Liver (tissue), 3 donors: ENCODE data around the gene CUBN.

ENCODE experiments used
- FOXA1 ChIP-seq: IDR thresholded peaks from 2 replicates; pipeline ENCODE4 v1.6.1; 2016; ENCODE audit warnings: antibody characterized with exemption
- GABPA ChIP-seq, 2 donors: IDR thresholded peaks in 1 of 2; conservative IDR thresholded peaks in 1 of 2; 2 replicates each; pipeline ENCODE4 v1.6.1; 2016; ENCODE audit warnings: antibody characterized with exemption in 2 of 2, mild to moderate bottlenecking in 1 of 2, moderate library complexity in 1 of 2
- JUND ChIP-seq, 2 donors: IDR thresholded peaks; 2 replicates each; pipeline ENCODE4 v1.6.1; 2016; ENCODE audit warnings: antibody characterized with exemption in 2 of 2
- MAX ChIP-seq: IDR thresholded peaks from 2 replicates; pipeline ENCODE4 v1.6.1; 2016; ENCODE audit warnings: antibody characterized with exemption
- RXRA ChIP-seq, 2 donors: IDR thresholded peaks; 2 replicates each; pipeline ENCODE4 v1.6.1; 2017 to 2018; ENCODE audit warnings: antibody characterized with exemption in 2 of 2, mild to moderate bottlenecking in 1 of 2
- TAF1 ChIP-seq: conservative IDR thresholded peaks from 2 replicates; pipeline ENCODE4 v1.6.1; 2016; ENCODE audit warnings: antibody characterized with exemption, mild to moderate bottlenecking
- YY1 ChIP-seq: IDR thresholded peaks from 2 replicates; pipeline ENCODE4 v1.6.1; 2016; ENCODE audit warnings: antibody characterized with exemption, mild to moderate bottlenecking
- TF ChIP-seq, protein P1 (sequence below): fragments of 150-350 bp; IDR thresholded peaks from 2 replicates; pipeline ENCODE4 v1.5.1; 2017; ENCODE audit warnings: improper control_type of control experiment, low read depth, low read length; ENCODE audit not compliant: missing input control
- TF ChIP-seq, protein P2 (sequence below): IDR thresholded peaks from 2 replicates; pipeline ENCODE4 v1.6.1; 2016; ENCODE audit warnings: antibody characterized with exemption, mild to moderate bottlenecking
- TF ChIP-seq, protein P3 (sequence below): IDR thresholded peaks from 2 replicates; pipeline ENCODE4 v1.6.1; 2016; ENCODE audit warnings: antibody characterized with exemption
- donor health status: healthy.
- donor health status: healthy.

DNA sequence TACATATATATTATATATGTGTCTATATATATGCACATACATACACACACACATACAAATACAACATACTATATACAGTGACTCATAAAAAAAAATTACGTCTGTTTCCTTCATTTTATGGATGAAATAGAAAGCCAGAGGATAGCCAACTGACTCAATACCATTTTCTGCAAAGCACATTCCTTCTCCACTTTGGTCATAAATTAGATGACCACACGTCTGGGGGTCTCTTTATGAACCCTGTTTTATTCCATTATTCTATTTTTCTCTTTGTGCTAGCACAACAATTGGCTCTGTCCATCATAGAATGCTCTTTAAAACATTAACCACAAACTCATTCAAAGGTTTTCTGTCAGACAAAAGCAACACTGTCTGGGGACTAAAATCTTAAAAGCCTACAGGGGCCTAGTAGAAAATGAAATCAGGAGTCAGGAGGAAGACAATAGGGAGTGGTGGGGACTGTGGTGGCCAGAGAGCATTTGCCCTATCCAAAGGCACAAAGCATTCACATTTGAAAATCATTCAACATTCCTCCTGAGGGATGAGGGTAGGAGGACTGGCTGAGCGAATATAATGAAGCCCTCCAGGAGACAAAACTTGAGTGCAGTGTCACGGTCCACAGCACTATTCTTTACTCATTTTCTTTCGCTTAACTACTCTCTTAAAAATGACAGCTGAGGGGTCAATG, 4.3 kb downstream of the CUBN start:
- no peak for TF ChIP-seq YY1
- TF ChIP-seq, protein P1, sequence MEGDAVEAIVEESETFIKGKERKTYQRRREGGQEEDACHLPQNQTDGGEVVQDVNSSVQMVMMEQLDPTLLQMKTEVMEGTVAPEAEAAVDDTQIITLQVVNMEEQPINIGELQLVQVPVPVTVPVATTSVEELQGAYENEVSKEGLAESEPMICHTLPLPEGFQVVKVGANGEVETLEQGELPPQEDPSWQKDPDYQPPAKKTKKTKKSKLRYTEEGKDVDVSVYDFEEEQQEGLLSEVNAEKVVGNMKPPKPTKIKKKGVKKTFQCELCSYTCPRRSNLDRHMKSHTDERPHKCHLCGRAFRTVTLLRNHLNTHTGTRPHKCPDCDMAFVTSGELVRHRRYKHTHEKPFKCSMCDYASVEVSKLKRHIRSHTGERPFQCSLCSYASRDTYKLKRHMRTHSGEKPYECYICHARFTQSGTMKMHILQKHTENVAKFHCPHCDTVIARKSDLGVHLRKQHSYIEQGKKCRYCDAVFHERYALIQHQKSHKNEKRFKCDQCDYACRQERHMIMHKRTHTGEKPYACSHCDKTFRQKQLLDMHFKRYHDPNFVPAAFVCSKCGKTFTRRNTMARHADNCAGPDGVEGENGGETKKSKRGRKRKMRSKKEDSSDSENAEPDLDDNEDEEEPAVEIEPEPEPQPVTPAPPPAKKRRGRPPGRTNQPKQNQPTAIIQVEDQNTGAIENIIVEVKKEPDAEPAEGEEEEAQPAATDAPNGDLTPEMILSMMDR: no peak
- TF ChIP-seq TAF1: no peak
- TF ChIP-seq, protein P2, sequence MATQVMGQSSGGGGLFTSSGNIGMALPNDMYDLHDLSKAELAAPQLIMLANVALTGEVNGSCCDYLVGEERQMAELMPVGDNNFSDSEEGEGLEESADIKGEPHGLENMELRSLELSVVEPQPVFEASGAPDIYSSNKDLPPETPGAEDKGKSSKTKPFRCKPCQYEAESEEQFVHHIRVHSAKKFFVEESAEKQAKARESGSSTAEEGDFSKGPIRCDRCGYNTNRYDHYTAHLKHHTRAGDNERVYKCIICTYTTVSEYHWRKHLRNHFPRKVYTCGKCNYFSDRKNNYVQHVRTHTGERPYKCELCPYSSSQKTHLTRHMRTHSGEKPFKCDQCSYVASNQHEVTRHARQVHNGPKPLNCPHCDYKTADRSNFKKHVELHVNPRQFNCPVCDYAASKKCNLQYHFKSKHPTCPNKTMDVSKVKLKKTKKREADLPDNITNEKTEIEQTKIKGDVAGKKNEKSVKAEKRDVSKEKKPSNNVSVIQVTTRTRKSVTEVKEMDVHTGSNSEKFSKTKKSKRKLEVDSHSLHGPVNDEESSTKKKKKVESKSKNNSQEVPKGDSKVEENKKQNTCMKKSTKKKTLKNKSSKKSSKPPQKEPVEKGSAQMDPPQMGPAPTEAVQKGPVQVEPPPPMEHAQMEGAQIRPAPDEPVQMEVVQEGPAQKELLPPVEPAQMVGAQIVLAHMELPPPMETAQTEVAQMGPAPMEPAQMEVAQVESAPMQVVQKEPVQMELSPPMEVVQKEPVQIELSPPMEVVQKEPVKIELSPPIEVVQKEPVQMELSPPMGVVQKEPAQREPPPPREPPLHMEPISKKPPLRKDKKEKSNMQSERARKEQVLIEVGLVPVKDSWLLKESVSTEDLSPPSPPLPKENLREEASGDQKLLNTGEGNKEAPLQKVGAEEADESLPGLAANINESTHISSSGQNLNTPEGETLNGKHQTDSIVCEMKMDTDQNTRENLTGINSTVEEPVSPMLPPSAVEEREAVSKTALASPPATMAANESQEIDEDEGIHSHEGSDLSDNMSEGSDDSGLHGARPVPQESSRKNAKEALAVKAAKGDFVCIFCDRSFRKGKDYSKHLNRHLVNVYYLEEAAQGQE: no peak
- no peak for TF ChIP-seq JUND (IDR thresholded peaks at IDR 0.05)
- no peak for TF ChIP-seq FOXA1
- TF ChIP-seq RXRA (IDR thresholded peaks at IDR 0.05): no peak
- no peak for TF ChIP-seq GABPA (IDR thresholded peaks at IDR 0.05 in 1 of 2, conservative IDR thresholded peaks at IDR 0.05 in 1 of 2)
- TF ChIP-seq, protein P3, sequence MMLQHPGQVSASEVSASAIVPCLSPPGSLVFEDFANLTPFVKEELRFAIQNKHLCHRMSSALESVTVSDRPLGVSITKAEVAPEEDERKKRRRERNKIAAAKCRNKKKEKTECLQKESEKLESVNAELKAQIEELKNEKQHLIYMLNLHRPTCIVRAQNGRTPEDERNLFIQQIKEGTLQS: no peak
- TF ChIP-seq MAX: no peak
